Measurements from ENCODE around the gene CHST7.

The CHST7 gene

DNA sequence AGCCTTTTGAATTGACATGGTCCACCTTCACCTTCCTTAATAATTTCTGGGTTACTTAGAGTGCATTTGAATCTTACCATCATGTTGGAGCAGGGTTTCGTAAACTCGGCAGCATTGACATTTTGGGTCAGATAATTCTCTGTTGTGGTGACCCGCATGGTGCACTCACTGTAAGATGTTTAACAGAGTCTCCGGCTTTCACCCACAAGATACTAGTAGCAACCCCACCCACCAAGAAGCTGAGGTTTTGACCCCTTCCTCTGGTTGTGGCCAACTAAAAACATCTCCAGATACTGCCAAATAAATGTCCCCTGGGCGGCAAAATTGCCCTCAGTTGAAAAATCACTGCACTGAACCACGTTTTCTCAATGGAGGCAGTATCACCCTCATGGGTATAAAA is 62.7 kb downstream of the CHST7 start:
- Histone ChIP-seq H4K20me1 (ENCODE audit: insufficient read depth, low read length) (no peaks in the 10 kb centered on the region), H3K9ac (ENCODE audit: low read length) (no peak overlapping the region), H3K79me2 (ENCODE audit: low read length) (no peaks in the 10 kb centered on the region), H3K27ac (ENCODE audit: low read length) (no peak overlapping the region), H3K4me2 (ENCODE audit: low read length) (no peak overlapping the region), H2AFZ (ENCODE audit: low read depth, low read length) (no peak overlapping the region), H3K9me3 (ENCODE audit: insufficient read depth, low read length) (no peaks in the 10 kb centered on the region), H3K4me1 (ENCODE audit: low read length) (peaks cover 42% of the 10 kb centered on the region), H3K36me3 (replicated peaks; ENCODE audit: low read depth, low read length) (peaks cover 10% of the 10 kb centered on the region), H3K27me3 (ENCODE audit: low read depth, low read length) (0 out of 2 replicates have a peak, but pooled peaks cover 8% of the 10 kb centered on the region), H3K4me3 (ENCODE audit: low read length) (no peak overlapping the region)
- TF ChIP-seq EZH2phosphoT487 (IDR thresholded peaks at IDR 0.05; ENCODE audit: low read depth): no peak
- TF ChIP-seq, protein P1, sequence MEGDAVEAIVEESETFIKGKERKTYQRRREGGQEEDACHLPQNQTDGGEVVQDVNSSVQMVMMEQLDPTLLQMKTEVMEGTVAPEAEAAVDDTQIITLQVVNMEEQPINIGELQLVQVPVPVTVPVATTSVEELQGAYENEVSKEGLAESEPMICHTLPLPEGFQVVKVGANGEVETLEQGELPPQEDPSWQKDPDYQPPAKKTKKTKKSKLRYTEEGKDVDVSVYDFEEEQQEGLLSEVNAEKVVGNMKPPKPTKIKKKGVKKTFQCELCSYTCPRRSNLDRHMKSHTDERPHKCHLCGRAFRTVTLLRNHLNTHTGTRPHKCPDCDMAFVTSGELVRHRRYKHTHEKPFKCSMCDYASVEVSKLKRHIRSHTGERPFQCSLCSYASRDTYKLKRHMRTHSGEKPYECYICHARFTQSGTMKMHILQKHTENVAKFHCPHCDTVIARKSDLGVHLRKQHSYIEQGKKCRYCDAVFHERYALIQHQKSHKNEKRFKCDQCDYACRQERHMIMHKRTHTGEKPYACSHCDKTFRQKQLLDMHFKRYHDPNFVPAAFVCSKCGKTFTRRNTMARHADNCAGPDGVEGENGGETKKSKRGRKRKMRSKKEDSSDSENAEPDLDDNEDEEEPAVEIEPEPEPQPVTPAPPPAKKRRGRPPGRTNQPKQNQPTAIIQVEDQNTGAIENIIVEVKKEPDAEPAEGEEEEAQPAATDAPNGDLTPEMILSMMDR (IDR thresholded peaks at IDR 0.05; ENCODE audit: low read depth, low read length): no peak

DNA sequence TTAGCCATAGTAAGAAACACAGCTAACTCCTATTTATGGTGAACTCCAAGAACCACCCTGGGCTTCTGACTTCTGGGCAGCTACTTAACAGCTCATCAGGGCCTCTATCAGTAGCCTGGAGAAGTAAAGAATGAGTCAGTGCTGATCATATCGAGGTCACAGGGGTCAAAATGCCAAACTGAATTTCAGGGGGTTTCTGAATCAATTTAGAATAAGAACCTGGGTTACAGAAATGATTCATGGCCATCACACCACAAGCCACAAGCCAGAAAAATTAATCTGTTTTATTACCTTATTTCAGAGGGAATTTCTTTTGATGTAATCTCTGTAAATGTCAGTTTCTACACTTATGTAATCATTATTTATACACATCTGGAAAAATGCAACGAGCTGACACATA is 64.4 kb downstream of the CHST7 start:
- H3K27ac ChIP-seq (ENCODE audit: low read length): no peak overlapping the region
- H4K20me1 ChIP-seq (ENCODE audit: insufficient read depth, low read length): no peaks in the 10 kb centered on the region
- H3K27me3 ChIP-seq (ENCODE audit: low read depth, low read length): 0 out of 2 replicates have a peak, but pooled peaks cover 8% of the 10 kb centered on the region
- H3K4me1 ChIP-seq (ENCODE audit: low read length): peaks cover 46% of the 10 kb centered on the region
- no peaks in the 10 kb centered on the region for H3K79me2 ChIP-seq (ENCODE audit: low read length)
- H3K9me3 ChIP-seq (ENCODE audit: insufficient read depth, low read length): no peaks in the 10 kb centered on the region
- no peak overlapping the region for H2AFZ ChIP-seq (ENCODE audit: low read depth, low read length)
- peak overlapping the region; percentile 23 for H3K4me2 ChIP-seq (ENCODE audit: low read length)
- TF ChIP-seq, protein P1 (IDR thresholded peaks at IDR 0.05; ENCODE audit: low read depth, low read length): no peak
- TF ChIP-seq EZH2phosphoT487 (IDR thresholded peaks at IDR 0.05; ENCODE audit: low read depth): no peak
- H3K9ac ChIP-seq (ENCODE audit: low read length): no peak overlapping the region
- no peak overlapping the region for H3K4me3 ChIP-seq (ENCODE audit: low read length)
- H3K36me3 ChIP-seq (replicated peaks; ENCODE audit: low read depth, low read length): peaks cover 18% of the 10 kb centered on the region

DNA sequence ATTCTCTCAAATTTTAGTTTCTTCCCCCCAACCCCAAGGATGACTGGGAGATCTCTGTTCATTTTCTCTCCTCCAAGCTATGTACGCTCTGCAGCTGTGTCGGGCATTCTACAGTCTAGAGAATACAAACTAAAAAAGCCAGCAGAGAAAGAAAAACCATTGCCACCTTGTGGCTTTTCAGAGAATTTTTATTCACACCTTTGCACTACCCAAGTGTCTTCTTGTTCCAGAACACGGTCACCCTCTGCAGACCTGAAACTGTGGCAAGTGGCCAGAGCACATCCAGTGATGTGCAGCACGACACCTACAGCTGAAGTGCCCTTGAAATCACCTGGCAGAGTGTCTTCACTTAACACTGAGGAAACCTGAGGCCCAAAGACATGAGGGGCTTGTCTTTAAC is 68.6 kb downstream of the CHST7 start:
- no peaks in the 10 kb centered on the region for H3K9me3 ChIP-seq (ENCODE audit: insufficient read depth, low read length)
- no peak overlapping the region for H3K9ac ChIP-seq (ENCODE audit: low read length)
- peaks cover 32% of the 10 kb centered on the region for H3K4me1 ChIP-seq (ENCODE audit: low read length)
- H3K27me3 ChIP-seq (ENCODE audit: low read depth, low read length): no peaks in the 10 kb centered on the region
- peaks cover 4% of the 10 kb centered on the region; the same call in 1 of the 2 replicates for H4K20me1 ChIP-seq (ENCODE audit: insufficient read depth, low read length)
- peaks cover 19% of the 10 kb centered on the region for H3K36me3 ChIP-seq (replicated peaks; ENCODE audit: low read depth, low read length)
- H3K79me2 ChIP-seq (ENCODE audit: low read length): no peaks in the 10 kb centered on the region
- no peak for TF ChIP-seq EZH2phosphoT487 (IDR thresholded peaks at IDR 0.05; ENCODE audit: low read depth)
- TF ChIP-seq, protein P1 (IDR thresholded peaks at IDR 0.05; ENCODE audit: low read depth, low read length): peak; percentile 60
- no peak overlapping the region for H3K4me3 ChIP-seq (ENCODE audit: low read length)
- H3K27ac ChIP-seq (ENCODE audit: low read length): no peak overlapping the region
- H2AFZ ChIP-seq (ENCODE audit: low read depth, low read length): no peak overlapping the region
- H3K4me2 ChIP-seq (ENCODE audit: low read length): peak overlapping the region; percentile 9; the same call in 1 of the 2 replicates

DNA sequence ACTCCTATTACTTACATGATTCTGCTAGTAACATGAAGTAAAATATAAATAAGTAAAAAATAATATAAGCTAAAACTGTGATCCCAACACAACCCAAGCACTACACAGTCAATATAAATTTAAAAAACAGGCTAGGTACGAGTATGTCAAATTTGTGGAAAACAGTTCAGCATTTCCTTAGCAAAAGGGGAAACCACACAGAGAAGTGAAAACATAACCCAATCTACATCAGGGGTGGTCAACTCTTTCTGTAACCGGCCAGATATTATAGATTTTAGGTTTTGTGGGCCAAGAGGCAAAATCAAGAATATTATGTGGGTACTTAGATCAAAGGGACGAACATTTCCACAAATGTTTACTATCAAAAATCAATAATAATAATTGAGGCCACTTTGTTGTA is 70.1 kb downstream of the CHST7 start:
- H3K4me2 ChIP-seq (ENCODE audit: low read length): peak overlapping the region; percentile 49
- H3K4me1 ChIP-seq (ENCODE audit: low read length): peaks cover 17% of the 10 kb centered on the region
- no peak overlapping the region for H3K27ac ChIP-seq (ENCODE audit: low read length)
- TF ChIP-seq, protein P1 (IDR thresholded peaks at IDR 0.05; ENCODE audit: low read depth, low read length): no peak
- TF ChIP-seq EZH2phosphoT487 (IDR thresholded peaks at IDR 0.05; ENCODE audit: low read depth): no peak
- H4K20me1 ChIP-seq (ENCODE audit: insufficient read depth, low read length): peaks cover 4% of the 10 kb centered on the region; the same call in 1 of the 2 replicates
- no peak overlapping the region for H2AFZ ChIP-seq (ENCODE audit: low read depth, low read length)
- no peak overlapping the region for H3K9ac ChIP-seq (ENCODE audit: low read length)
- H3K79me2 ChIP-seq (ENCODE audit: low read length): no peaks in the 10 kb centered on the region
- no peaks in the 10 kb centered on the region for H3K27me3 ChIP-seq (ENCODE audit: low read depth, low read length)
- H3K4me3 ChIP-seq (ENCODE audit: low read length): no peak overlapping the region
- H3K9me3 ChIP-seq (ENCODE audit: insufficient read depth, low read length): no peaks in the 10 kb centered on the region
- H3K36me3 ChIP-seq (replicated peaks; ENCODE audit: low read depth, low read length): peaks cover 28% of the 10 kb centered on the region
